T-cell (primary cell): Measurements from ENCODE around the gene SMCHD1. TPM values are rescaled to one million over a fixed set of nuclear protein-coding genes. Genes with fewer than 3 reads are reported as not detected.

ENCODE experiments used
- ATAC-seq, 4 experiments: fragments of 200-7000 bp in 3 of 4; fragments of 150-1000 bp in 1 of 4; cut with Tn5 transposase; replicated peaks in 1 of 4; 1 replicate in 3 of 4; 2 replicates in 1 of 4; pipeline ENCODE4 v1.10.0; 2021; ENCODE audit warnings: moderate library complexity in 3 of 4, mild to moderate bottlenecking in 2 of 4, moderate number of reproducible peaks in 1 of 4
- CTCF ChIA-PET, 2 donors: fragments of 300-600 bp; sonication (Branson Sonifier 250); formaldehyde crosslinking; loops; one replicate each; lab custom pipeline; 2022; ENCODE audit warnings: antibody characterized with exemption in 2 of 2; lab: Charles Lee
- POLR2A ChIA-PET, 2 donors: fragments of 300-600 bp; sonication (Branson Sonifier 250); formaldehyde crosslinking; loops; one replicate each; lab custom pipeline; 2022; ENCODE audit warnings: antibody characterized with exemption in 2 of 2; lab: Charles Lee
- DNase-seq, 35 experiments: peaks; one replicate each; pipeline versions ENCODE4 v3.0.0 to v3.0.0-alpha.2; 2013 to 2023
- H3K27ac ChIP-seq: one replicate; pipeline ENCODE4 v1.5.1; 2013; ENCODE audit warnings: low read length
- H3K27me3 ChIP-seq, 2 experiments: replicated peaks in 1 of 2; 1 replicate in 1 of 2; 2 replicates in 1 of 2; pipeline versions ENCODE4 v1.6.1 to v1.7.0; 2013; ENCODE audit warnings: low read length in 1 of 2, mixed read lengths in 1 of 2; ENCODE audit not compliant: control insufficient read depth in 2 of 2, insufficient read depth in 2 of 2; ENCODE audit errors: extremely low read depth in 1 of 2
- H3K36me3 ChIP-seq, 2 donors: 1 replicate in 1 of 2; 2 replicates in 1 of 2; pipeline versions ENCODE4 v1.6.1 to v1.7.0; 2013; ENCODE audit warnings: low read length in 1 of 2; ENCODE audit not compliant: control insufficient read depth in 2 of 2, insufficient read depth in 1 of 2; ENCODE audit errors: extremely low read depth in 1 of 2
- H3K4me1 ChIP-seq, 2 experiments: 1 replicate in 1 of 2; 2 replicates in 1 of 2; pipeline versions ENCODE4 v1.6.1 to v1.7.0; 2013; ENCODE audit warnings: low read length in 2 of 2, mixed read lengths in 1 of 2; ENCODE audit not compliant: insufficient read depth in 2 of 2, control insufficient read depth in 1 of 2; ENCODE audit errors: extremely low read depth in 1 of 2
- H3K4me3 ChIP-seq, 2 donors: 1 replicate in 1 of 2; 2 replicates in 1 of 2; pipeline versions ENCODE4 v1.5.1 to v1.7.0; 2013; ENCODE audit warnings: mild to moderate bottlenecking in 2 of 2, low read length in 1 of 2, moderate library complexity in 1 of 2; ENCODE audit not compliant: control insufficient read depth in 1 of 2; ENCODE audit errors: extremely low read depth in 1 of 2
- H3K9me3 ChIP-seq: 2 replicates; pipeline ENCODE4 v1.7.0; 2013
- H3K27ac Mint-ChIP-seq, 2 donors: one replicate each; pipeline ENCODE4 v1.8.0; 2020 to 2021; ENCODE audit warnings: mild to moderate bottlenecking in 2 of 2, mixed read lengths in 2 of 2
- H3K27me3 Mint-ChIP-seq, 2 donors: one replicate each; pipeline ENCODE4 v1.8.0; 2021 to 2022; ENCODE audit warnings: mixed read lengths in 2 of 2
- H3K36me3 Mint-ChIP-seq: one replicate; pipeline ENCODE4 v1.8.0; 2021; ENCODE audit warnings: mixed read lengths
- H3K4me1 Mint-ChIP-seq, 3 donors: one replicate each; pipeline ENCODE4 v1.8.0; 2020 to 2022; ENCODE audit warnings: mixed read lengths in 3 of 3, mild to moderate bottlenecking in 1 of 3
- H3K4me3 Mint-ChIP-seq, 3 donors: one replicate each; pipeline ENCODE4 v1.8.0; 2020 to 2022; ENCODE audit warnings: mild to moderate bottlenecking in 3 of 3, mixed read lengths in 3 of 3, moderate library complexity in 3 of 3
- H3K9me3 Mint-ChIP-seq, 3 donors: one replicate each; pipeline ENCODE4 v1.8.0; 2020 to 2022; ENCODE audit warnings: mixed read lengths in 3 of 3
- WGBS: methylation state at CpG from one replicate; pipeline ENCODE4 v1.1.5; 2013; ENCODE audit warnings: missing lambda C conversion rate; ENCODE audit not compliant: insufficient coverage; 5-methylcytosine and 5-hydroxymethylcytosine counted together
- total RNA-seq, 35 experiments: library from RNA in 6 of 35; stranded (reverse) in 6 of 35; fragments of 120-200 nt in 1 of 35; gene quantifications; one replicate each; pipeline versions ENCODE4 v1.2.1 to v1.2.4 and lab custom pipeline; 2013 to 2026

The SMCHD1 gene
- total RNA-seq, 5 donors from 2014 or later (not counting 1 experiment from before 2014, with no cell fraction given) = 179 to 423 (median 206) TPM

DNA sequence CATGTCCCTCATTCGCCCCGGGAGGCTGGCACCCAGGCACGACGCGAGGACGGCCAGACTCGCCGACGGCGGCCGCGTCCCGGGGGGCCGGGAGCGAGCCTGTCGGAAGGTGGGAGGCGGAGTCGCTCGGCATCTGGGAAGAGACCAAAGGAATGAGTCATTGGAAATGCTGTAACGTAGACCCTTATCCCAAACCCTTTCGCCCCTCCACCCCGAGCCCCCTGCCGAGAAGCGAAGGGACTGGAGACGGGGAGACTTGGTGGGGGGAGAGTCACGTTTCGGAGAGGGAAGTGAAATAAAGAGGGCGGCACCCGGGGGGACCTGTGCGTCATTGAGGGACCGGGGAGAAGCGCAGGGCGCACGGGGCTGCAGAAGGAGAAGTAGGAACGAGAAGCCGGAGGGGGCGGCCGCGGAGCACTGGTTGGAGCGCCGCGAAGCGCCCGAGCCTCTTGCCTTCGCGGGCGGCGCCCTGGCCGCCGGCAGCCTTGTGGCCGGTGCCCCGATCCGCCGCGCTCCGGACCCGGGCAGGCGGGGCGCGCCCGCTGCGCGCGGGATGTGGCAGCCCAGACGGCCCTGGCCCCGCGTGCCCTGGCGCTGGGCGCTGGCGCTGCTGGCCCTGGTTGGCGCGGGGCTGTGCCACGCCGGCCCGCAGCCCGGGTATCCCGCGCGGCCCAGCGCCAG lies 191.2 kb downstream of the SMCHD1 start, which contains the start of gene EMILIN2:
EMILIN2 (plus strand) TSS at position 371 of the 681 bp plus-strand sequence; CDS start at position 554, 183 bp downstream.
- H3K9me3 ChIP-seq = no peaks in the 10 kb centered on the region
- DNase-seq = peak in 34 of 35 experiments; percentile 8 to 74 (median 40)
- WGBS = under 1% methylated on average over 63 of the region's 80 CpGs
- peaks cover 5 to 47% of the 10 kb centered on the region in 2 experiments for H3K27me3 ChIP-seq
- no peak within 1 kb of the TSS for H3K27ac Mint-ChIP-seq
- no peaks in the 10 kb centered on the region for H3K36me3 Mint-ChIP-seq
- ATAC-seq = peak; percentile 44 to 63 (median 50)
- H3K4me3 Mint-ChIP-seq = peak within 1 kb of the TSS; percentile 77 to 91 (median 86)
- no peaks in the 10 kb centered on the region for H3K36me3 ChIP-seq
- peak within 1 kb of the TSS; percentile 52 to 85 for H3K4me3 ChIP-seq
- CTCF ChIA-PET = interaction anchor here in 1 of 2 donors (0.5 to 0.7 kb wide), 2 partner anchors 51 to 87 kb away, joined by 5 read pairs; no protein-coding TSS in a partner anchor
- peaks cover 4 to 23% of the 10 kb centered on the region in 2 experiments for H3K4me1 ChIP-seq
- peaks cover 43 to 48% of the 10 kb centered on the region in 2 donors for H3K27me3 Mint-ChIP-seq
- POLR2A ChIA-PET = interaction anchor here in 1 of 2 donors (0.6 to 0.7 kb wide), 2 partner anchors 12 to 739 kb away, joined by 3 read pairs; no protein-coding TSS in a partner anchor
- H3K27ac ChIP-seq = no peak within 1 kb of the TSS
- no peaks in the 10 kb centered on the region for H3K9me3 Mint-ChIP-seq
- peaks cover 22 to 24% (median 23%) of the 10 kb centered on the region in 3 donors for H3K4me1 Mint-ChIP-seq

DNA sequence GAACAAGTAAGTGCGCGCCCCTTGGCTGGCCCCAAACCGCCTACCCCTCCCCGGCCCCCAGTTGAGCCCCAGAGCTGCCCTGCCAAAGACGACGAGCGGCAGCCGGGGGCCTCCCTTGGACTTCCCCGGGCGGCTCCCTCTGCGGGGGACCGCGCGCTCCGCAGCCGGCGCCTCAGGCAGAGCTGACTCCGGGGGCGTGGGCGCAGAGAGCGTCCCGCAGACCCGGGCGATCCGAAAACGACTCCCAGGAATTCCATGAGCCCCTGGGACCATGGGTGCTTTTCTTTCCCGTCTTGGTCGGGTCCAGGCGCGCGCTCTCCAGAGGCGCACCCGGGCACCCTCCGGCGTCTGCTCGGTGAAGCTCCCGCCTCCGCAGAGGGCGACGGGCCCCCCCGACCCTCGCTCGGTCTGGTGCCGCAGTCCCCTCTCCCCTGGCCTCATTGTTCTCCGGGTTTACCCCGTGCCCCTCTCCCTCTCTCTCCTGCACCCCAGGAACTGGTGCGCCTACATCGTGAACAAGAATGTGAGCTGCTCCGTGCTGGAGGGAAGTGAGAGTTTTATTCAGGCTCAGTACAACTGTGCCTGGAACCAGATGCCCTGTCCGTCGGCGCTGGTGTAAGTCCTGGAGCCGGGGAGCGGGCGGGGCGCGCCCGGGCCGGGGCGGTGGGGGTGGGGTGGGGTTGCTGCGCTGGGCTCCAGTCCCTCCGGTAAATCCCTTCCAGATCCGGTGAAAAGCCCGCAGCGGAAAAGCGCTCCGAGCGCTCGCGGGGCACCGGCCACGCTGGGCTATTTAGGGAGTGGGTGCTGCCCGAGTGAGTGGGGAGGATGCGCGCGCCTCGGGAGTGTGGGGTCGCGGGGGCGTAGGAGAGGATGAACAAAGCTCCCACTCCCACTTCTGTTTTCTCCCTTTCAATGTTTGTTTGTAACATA lies 192.1 kb downstream of the SMCHD1 start:
- DNase-seq = peak in 11 of 35 experiments; percentile 3 to 31 (median 17)
- H3K4me1 Mint-ChIP-seq = peaks cover 22 to 24% (median 23%) of the 10 kb centered on the region in 3 donors
- Histone ChIP-seq H3K27ac (no peak overlapping the region), H3K36me3 (no peaks in the 10 kb centered on the region), H3K4me3 (peak overlapping the region; percentile 45 to 85), H3K4me1 (peaks cover 4 to 23% of the 10 kb centered on the region in 2 experiments), H3K27me3 (peaks cover 5 to 54% of the 10 kb centered on the region in 2 experiments), H3K9me3 (no peaks in the 10 kb centered on the region)
- peaks cover 46 to 51% of the 10 kb centered on the region in 2 donors for H3K27me3 Mint-ChIP-seq
- H3K36me3 Mint-ChIP-seq = no peaks in the 10 kb centered on the region
- peak overlapping the region; percentile 76 to 91 (median 86) for H3K4me3 Mint-ChIP-seq
- H3K27ac Mint-ChIP-seq = no peak overlapping the region
- peak; percentile 28 to 63 (median 54) for ATAC-seq
- ChIA-PET CTCF (interaction anchor here in 1 of 2 donors (0.7 kb wide), 1 partner anchor 50 kb away, joined by 5 read pairs; no protein-coding TSS in a partner anchor), POLR2A (interaction anchor here (0.5 to 0.7 kb wide), 4 partner anchors 11 to 738 kb away, joined by 3 to 4 read pairs (median 3); no protein-coding TSS in a partner anchor)
- no peaks in the 10 kb centered on the region for H3K9me3 Mint-ChIP-seq
- under 1% methylated on average over 39 of the region's 80 CpGs for WGBS

DNA sequence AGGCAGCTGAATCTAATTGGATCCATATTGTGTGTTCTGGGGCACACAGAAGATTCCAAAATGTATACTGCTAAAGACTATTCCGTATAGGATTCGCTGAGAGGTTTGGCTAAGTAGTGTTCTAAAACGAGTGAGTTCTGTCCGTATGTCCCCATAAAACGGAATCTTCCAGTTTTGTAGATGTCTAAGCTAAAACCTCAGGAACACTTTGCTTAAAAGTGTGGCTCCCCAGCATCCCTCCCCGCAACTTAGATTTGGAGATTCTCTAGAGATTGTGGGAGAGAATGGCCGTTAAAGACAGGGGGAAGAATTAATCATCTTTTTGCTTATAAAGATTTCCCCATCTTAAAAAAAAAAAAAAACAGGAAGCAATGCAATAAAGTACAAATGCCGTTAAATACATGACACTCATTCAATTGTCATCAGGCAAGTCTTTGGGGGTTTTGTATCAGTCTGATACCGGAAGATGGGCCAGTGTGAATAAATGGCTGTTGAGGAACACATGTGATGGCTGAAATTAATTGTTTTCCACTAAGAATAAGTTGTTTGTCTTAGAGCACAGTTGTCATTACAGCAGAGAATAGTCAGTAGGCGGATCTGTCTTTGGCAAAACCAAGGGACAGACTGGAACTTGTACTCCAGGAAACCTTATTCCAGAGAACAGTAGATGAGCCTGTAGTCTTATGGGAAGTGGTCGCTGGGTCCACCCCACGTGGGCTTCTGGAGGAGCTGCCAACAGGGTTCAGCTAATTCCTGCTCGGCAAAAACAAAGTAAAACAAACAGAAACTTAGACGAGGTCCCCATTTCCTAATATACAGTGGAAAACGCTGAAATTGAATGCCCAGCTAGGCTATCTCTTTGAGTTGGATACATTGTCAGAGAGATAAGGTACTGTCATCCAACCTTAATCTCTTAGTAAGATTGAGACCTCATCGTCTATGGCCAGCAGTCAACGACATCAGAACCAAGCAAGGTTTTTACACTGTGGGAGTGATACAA lies 193.0 kb downstream of the SMCHD1 start:
- Histone ChIP-seq H3K27me3 (peaks cover 5 to 57% of the 10 kb centered on the region in 2 experiments), H3K4me3 (peak overlapping the region; percentile 39 to 45), H3K27ac (no peak overlapping the region), H3K4me1 (peaks cover 4 to 23% of the 10 kb centered on the region in 2 experiments), H3K36me3 (no peaks in the 10 kb centered on the region), H3K9me3 (no peaks in the 10 kb centered on the region)
- Mint-ChIP-seq H3K4me1 (peaks cover 22 to 24% (median 23%) of the 10 kb centered on the region in 3 donors), H3K27me3 (peaks cover 46 to 57% of the 10 kb centered on the region in 2 donors), H3K36me3 (no peaks in the 10 kb centered on the region), H3K27ac (no peak overlapping the region), H3K9me3 (no peaks in the 10 kb centered on the region), H3K4me3 (peak overlapping the region; percentile 76 to 91 (median 86))
- ATAC-seq = no peak
- POLR2A ChIA-PET = interaction anchor here in 1 of 2 donors (0.6 kb wide), 1 partner anchor 142 kb away, joined by 4 read pairs; no protein-coding TSS in a partner anchor
- 100% methylated on average over 1 of the region's 17 CpGs for WGBS
- DNase-seq = peak in 1 of 35 experiments; percentile 11
- CTCF ChIA-PET = no interaction called here

DNA sequence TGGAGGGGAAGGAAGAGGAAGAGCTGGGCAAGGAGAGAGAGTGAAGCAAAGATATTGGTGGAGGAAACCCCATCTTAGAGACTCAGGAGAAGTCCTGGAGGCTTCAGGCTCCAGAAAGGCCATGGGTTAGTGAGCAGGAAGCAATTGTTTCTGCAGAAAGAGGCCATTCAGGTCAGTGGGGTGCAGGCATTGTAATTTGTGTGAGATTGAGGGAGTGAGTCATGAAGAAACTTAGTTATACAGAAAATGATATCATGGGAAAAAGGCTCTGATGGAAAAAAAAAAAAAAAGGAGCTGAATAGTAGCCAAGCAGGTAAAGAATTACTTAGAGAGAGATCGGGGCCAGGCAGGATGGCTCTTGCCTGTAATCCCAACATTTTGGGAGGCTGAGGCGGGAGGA lies 195.3 kb downstream of the SMCHD1 start:
- ChIA-PET POLR2A (no interaction called here), CTCF (no interaction called here)
- WGBS = no CpG with 5 or more reads among the region's 2 CpGs
- Mint-ChIP-seq H3K9me3 (no peaks in the 10 kb centered on the region), H3K4me3 (no peak overlapping the region), H3K36me3 (no peaks in the 10 kb centered on the region), H3K27ac (no peak overlapping the region), H3K27me3 (peaks cover 44 to 58% of the 10 kb centered on the region in 2 donors), H3K4me1 (peaks cover 22 to 23% (median 22%) of the 10 kb centered on the region in 3 donors)
- no peaks in the 10 kb centered on the region for H3K9me3 ChIP-seq
- peaks cover 5 to 64% of the 10 kb centered on the region in 2 experiments for H3K27me3 ChIP-seq
- H3K4me1 ChIP-seq = peaks cover 5 to 23% of the 10 kb centered on the region in 2 experiments
- H3K4me3 ChIP-seq = no peak overlapping the region
- no peak for ATAC-seq
- H3K36me3 ChIP-seq = no peaks in the 10 kb centered on the region
- H3K27ac ChIP-seq = no peak overlapping the region
- no peak for DNase-seq

DNA sequence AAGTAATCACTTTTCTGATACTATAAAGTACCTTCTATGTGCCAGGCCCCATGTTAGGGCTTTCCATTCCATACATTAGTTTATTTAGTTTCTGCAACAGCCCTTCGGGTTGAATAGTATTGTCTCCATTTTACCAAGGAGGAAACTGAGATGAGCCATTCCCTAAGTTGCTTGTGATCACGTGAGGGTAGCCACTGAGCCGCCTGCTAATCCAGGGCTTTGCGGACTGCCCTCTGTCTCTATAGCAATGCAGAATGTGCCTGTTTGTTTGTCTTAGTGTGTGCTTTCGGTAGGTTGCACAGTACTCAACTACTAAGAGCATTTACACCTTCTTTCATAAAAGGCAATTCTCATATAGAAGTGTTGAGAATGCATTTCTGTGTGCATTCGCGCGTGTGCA lies 196.2 kb downstream of the SMCHD1 start:
- Histone ChIP-seq H3K4me3 (no peak overlapping the region), H3K27ac (no peak overlapping the region), H3K27me3 (peaks cover 5 to 57% of the 10 kb centered on the region in 2 experiments), H3K36me3 (no peaks in the 10 kb centered on the region), H3K9me3 (no peaks in the 10 kb centered on the region), H3K4me1 (peaks cover 13 to 21% of the 10 kb centered on the region in 2 experiments)
- WGBS = no CpG with 5 or more reads among the region's 8 CpGs
- Mint-ChIP-seq H3K27me3 (peaks cover 39 to 51% of the 10 kb centered on the region in 2 donors), H3K4me1 (peaks cover 13 to 22% (median 21%) of the 10 kb centered on the region in 3 donors), H3K4me3 (no peak overlapping the region), H3K9me3 (no peaks in the 10 kb centered on the region), H3K36me3 (no peaks in the 10 kb centered on the region), H3K27ac (no peak overlapping the region)
- no peak for ATAC-seq
- ChIA-PET CTCF (no interaction called here), POLR2A (no interaction called here)
- no peak for DNase-seq
